ENCODE data around the gene CLDN7.

Gene CLDN7

DNA sequence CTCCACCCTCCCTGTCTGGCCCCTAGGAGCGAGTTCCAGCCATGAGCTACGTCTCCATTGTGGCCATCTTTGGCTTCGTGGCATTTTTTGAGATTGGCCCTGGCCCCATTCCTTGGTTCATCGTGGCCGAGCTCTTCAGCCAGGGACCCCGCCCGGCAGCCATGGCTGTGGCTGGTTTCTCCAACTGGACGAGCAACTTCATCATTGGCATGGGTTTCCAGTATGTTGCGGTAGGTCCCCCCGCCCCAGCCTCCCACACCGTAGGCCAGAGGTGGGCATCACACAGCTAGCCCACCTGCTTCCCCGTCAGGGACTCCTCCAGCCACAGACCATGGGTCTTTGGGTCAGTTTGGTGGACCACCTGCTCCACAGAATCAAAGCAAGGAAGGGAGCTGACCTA is 23.4 kb upstream of the CLDN7 start:
- DNase-seq = no peak

DNA sequence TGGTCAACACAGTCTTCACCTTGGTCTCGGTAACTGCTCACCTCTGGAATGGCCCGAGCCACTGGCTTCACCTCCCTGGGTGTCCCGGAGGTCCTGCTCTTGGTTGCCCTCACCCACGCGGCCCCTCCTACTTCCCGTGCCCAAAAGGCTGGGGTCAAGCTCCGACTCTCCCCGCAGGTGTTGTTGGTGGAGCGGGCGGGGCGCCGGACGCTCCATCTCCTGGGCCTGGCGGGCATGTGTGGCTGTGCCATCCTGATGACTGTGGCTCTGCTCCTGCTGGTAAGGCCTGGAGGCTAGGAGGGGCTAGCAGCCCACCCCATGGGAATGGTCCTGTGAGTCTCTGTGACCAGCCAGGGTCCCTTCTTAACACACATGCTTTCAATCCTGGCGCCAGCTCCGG is 22.6 kb upstream of the CLDN7 start:
- DNase-seq = no peak

DNA sequence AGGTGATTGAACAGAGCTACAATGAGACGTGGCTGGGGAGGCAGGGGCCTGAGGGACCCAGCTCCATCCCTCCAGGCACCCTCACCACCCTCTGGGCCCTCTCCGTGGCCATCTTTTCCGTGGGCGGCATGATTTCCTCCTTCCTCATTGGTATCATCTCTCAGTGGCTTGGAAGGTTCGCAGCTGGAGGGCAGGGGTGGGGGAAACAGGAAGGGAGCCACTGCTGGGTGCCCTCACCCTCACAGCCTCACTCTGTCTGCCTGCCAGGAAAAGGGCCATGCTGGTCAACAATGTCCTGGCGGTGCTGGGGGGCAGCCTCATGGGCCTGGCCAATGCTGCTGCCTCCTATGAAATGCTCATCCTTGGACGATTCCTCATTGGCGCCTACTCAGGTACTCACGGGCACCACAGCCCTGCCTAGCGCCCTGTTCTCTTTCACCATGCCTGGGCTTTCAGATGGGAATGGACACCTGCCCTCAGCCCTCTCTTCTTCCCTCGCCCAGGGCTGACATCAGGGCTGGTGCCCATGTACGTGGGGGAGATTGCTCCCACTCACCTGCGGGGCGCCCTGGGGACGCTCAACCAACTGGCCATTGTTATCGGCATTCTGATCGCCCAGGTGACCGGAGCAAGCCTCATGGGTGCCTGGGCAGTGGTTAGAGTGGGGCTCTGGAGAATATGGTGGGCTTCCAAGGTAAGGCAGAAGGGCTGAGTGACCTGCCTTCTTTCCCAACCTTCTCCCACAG is 21.4 kb upstream of the CLDN7 start:
- DNase-seq = no peak

DNA sequence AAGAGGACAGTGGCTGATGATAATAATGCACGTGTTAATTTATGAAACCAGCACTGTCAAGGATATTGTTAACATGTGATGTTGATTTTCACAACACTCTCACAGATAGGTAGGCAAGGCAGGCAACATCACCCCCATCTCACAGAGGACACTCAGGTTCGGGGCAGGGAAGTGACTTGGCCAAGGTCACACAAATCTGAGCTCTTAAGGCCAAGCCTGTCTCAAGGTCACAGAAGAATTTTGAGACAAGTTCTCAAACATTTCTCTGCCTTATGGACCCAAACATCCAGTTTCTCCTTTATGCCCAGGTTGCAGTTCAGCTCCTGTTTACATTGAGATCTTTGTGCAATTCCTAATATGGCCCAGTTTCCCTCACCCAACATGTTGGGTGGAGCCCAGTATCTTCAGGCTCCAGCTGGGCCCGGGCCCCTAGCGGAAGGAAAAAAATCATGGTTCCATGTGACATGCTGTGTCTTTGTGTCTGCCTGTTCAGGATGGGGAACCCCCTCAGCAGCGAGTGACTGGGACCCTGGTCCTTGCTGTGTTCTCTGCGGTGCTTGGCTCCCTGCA is 20.6 kb upstream of the CLDN7 start:
- no peak for DNase-seq

GRCh38 chr17:7281953-7282751 is 19.9 kb upstream of the CLDN7 start:
- no peak for DNase-seq

DNA sequence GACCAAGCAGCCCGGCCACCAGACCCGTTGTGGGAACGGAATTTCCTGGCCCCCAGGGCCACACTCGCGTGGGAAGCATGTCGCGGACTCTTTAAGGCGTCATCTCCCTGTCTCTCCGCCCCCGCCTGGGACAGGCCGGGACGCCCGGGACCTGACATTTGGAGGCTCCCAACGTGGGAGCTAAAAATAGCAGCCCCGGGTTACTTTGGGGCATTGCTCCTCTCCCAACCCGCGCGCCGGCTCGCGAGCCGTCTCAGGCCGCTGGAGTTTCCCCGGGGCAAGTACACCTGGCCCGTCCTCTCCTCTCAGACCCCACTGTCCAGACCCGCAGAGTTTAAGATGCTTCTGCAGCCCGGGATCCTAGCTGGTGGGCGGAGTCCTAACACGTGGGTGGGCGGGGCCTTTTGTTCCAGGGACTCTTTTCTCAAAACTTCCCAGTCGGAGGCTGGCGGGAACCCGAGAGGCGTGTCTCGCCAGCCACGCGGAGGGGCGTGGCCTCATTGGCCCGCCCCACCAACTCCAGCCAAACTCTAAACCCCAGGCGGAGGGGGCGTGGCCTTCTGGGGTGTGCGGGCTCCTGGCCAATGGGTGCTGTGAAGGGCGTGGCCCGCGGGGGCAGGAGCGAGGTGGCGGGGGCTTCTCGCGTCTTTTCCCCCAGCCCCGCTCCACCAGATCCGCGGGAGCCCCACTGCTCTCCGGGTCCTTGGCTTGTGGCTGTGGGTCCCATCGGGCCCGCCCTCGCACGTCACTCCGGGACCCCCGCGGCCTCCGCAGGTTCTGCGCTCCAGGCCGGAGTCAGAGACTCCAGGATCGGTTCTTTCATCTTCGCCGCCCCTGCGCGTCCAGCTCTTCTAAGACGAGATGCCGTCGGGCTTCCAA is 19.0 kb upstream of the CLDN7 start, which contains the start of gene SLC2A4:
Gene SLC2A4 (plus strand): TSS at position 645 of the 879 bp plus-strand sequence. CDS start 217 bp downstream, at position 862.
- peak; percentile 93 to 94 for DNase-seq

DNA sequence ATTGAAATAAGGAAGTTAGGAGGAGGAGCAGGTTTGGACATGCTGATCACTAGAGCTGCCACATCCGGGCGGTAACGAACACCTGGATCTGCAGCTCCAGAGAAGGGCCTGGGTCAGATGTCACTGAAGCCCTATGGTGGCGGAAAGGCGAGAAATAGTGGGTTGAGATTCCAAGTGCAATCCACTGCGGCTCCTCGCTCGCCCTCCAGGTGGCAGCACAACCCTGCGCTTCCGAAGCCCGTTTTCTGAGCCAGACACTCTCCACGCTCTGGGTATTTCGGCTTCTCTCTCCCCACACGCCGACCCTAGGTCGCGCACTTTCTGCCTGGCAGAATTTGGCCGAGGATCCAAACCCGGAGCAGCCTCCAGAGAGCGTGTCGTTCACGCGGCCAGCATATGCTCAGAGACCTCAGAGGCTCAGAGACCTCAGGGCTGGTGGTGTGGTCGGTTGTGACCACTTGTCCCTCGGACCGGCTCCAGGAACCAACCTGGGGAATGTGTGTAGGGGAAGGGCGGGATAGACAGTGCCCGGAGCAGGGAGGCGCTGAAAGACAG is 18.3 kb upstream of the CLDN7 start:
- peak; percentile 86 to 90 for DNase-seq

DNA sequence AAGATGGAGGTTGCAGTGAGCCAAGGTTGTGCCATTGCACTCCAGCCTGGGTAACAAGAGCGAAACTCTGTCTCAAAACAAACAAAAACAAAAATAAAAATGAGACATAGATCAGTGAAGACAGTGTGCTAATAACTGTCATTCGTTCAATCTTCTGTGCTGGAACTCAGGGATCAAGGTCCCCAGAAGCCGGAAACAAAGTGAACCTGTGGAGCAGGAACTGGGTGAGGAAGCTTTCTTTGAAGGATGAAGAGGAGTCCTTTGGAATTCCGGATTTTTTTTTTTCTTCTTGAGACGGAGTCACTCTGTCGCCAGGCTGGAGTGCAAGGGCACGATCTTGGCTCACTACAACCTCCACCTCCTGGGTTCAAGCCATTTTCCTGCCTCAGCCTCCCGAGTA is 17.2 kb upstream of the CLDN7 start:
- no peak for DNase-seq

- no peak for DNase-seq
Observed at GRCh38 chr17:7266784-7267183, 4.5 kb upstream of the CLDN7 start.

- DNase-seq = no peak
Observed at GRCh38 chr17:7263801-7264078, 1.5 kb upstream of the CLDN7 start.

GRCh38 chr17:7262935-7263800 is 890 bp upstream of the CLDN7 start:
- DNase-seq = peak in 1 of 2 experiments; percentile 48

- DNase-seq = peak in 1 of 2 experiments; percentile 23
Observed at GRCh38 chr17:7261379-7262191, 693 bp downstream of the CLDN7 start.

- peak; percentile 49 to 54 for DNase-seq
Observed at GRCh38 chr17:7260651-7261378, 1.5 kb downstream of the CLDN7 start.

DNA sequence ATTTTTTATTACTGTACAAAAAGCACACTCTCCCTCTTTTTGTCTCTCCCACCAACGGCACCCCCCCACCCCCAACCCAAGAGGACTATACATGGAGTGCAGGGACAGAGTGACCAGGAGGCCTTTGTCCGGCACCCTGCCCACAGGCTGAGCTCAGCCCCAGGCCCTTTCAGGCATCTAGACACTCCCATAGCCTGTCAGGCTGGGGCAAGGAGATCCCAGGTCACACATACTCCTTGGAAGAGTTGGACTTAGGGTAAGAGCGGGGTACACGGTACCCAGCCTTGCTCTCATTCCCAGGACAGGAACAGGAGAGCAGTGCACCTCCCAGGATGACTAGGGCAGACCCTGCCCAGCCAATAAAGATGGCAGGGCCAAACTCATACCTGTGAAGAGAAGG is 2.1 kb downstream of the CLDN7 start:
- DNase-seq = no peak

DNA sequence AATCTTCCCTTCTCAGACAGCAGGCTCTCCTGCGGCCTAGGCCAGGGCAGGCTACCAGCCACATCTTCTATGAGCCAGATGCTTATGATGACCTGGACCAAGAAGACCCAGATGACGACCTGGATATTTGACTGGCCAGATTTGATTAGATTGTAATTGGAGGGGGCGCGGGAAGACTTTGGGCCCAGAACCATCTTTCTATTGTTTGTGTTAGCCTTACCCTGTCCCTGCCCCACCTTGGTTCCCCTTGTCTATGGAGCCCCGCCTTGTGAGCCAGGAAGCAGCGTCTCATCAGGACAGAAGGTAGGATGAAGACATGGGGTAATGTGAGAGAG is 2.8 kb downstream of the CLDN7 start:
- no peak for DNase-seq

- peak in 1 of 2 experiments; percentile 31 for DNase-seq
Observed at GRCh38 chr17:7258731-7259554, 3.3 kb downstream of the CLDN7 start.

DNA sequence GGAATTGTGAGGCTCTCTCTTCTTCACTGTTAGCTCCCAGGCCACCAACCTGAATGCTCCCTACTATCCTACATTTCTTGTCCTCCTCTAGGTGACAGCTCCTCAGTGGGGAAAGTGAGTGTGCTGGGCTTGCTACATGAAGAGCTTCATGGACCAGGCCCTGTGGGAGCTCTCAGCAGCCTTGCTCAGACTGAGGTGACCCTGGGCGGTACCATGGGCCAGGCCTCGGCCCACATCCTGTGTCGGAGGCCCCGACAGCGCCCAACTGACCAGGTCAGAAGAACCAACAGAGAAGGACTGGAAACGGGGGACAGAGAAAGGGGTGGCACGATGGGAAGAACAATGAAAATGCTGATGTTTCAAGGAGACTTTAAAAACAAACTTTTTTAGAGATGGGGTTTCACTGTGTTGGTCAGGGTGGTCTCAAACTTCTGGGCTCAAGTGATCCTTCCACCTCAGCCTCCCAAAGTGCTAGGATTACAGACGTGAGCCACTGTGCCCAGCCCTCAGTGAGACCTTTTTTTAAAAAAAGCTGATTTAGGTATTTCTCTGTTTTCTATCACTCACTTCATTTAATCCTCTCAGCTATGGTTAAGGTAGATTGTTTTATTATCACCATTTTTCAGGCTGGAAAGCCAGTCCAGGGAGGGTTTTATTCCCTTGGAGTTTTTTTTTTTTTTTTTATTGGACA is 5.4 kb downstream of the CLDN7 start:
- DNase-seq = no peak

DNA sequence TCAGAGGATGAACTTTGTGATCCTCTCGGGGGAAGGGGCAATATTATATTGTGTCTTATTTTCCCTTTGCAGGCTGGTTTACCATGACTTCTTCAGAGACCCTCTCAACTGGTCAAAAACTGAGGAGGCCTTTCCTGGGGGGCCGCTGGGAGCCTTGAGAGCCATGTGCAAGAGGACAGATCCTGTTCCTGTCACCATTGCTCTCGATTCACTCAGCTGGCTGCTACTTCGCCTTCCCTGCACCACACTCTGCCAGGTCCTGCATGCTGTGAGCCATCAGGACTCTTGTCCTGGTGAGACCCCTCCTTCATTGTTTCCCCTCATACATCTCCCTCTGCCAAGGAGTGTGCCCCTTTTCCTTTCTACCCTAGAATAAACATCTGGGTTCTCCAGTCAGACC is 7.8 kb downstream of the CLDN7 start:
- no peak for DNase-seq

- no peak for DNase-seq
Observed at GRCh38 chr17:7253082-7253481, 9.2 kb downstream of the CLDN7 start.
